HG02938 (cell line): ENCODE data around the gene POU2F2.
"Not testable (repeated sequence)": the region's sequence is repeated elsewhere in the genome, so short reads cannot be mapped to it uniquely, and the experiment has no call there.

Experiments used
- ATAC-seq: cut with Tn5 transposase; IDR thresholded peaks from one replicate; pipeline ENCODE4 v1.9.1; 2021; ENCODE audit warnings: mild to moderate bottlenecking, moderate library complexity; ENCODE audit not compliant: unreplicated experiment

The POU2F2 gene

DNA sequence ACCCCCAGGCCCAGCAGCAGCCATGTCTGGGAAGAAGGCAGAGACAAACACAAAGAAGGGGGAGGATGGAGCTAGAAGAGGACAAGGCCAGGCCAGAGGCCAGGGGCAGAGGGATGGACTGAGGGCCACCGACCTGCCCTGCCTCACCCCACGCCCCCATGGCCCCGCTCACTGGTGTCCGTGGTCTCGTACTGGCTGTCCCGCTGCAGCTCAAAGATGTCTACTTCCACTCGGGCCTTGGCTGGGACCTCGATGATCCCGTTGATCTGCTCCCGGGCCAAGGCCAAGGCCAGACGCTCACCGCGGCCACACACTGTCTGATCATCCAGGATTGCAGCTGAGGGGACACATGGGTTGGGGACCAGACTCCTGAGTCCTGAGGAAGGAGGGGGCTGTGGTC is 67.2 kb downstream of the POU2F2 start:
- ATAC-seq, result no peak

DNA sequence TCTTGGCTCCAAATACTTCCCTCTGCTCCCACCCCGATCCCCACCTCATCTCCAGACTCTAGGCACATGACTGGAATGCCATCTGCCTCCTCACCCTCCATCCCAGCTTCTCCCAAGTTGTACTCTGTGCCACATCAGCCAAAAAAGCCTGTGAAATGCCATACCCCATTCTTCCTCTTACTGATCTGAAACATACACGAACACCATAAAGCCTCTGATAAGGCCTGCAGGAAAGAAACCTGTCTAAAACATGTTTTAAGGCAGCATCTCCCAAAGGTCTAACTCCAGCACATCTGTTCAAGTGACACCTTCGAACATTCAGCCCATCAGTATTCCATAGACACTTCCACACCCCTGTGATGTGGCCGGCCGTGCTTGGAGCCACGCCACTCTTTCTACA is 67.8 kb downstream of the POU2F2 start:
- ATAC-seq, result no peak

DNA sequence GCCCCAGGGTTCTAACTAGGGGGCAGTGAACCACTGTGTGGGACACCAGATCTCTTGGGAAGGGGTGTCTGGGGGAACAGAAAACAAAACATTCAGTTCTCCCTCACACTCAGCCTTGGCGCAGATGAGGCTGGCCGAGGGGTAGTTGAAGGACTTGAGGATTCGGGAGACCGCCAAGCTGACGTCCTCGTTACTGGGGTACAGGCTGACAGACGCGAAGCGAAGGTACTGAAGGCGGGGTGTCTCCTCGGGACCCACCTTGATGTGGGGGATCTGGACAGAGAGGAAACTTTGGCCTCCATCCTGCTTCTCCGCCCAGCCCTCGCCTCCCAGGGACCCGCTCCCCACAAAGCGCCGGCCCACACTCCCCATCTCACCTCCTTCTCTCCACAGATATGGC is 69.9 kb downstream of the POU2F2 start:
- ATAC-seq, result no peak

DNA sequence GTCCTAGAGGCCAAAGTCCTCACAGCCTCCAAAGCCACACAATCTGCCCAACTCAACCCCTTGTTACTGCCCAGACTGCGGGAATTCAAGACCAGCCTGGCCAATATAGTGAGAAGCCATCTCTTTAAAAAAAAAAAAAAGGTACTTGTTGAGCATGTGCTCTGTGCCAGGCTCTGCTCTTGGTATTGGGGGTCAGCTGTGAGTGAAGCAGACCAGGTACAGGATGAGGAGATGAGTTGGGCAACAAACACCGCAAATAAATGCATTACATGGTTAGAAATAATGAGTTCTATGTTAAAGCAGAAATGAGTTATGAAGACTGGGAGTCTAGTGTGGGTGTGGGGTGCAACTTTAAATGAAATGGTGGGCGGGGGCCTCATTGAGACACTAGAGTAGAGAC is 72.1 kb downstream of the POU2F2 start:
- ATAC-seq, result no peak

DNA sequence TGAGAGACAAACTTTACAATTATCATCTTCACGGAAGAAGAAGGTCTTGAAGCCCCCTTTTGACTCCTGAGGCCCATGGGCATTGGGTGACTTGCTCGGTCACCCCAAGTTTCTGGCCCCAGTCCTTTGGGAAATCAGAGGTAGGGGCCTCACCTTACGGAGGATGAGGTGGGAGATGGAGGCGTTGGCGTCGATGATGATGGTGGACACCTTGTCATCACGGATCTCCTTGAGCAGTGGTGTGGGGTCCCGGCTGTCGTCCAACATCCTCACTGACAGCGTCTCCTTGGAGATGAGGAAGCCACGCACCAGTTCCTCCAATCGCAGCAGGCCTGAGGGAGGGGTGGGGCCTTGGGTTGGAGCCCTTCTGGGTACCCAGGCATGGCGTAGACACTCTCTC is 73.0 kb downstream of the POU2F2 start:
- no peak for ATAC-seq

DNA sequence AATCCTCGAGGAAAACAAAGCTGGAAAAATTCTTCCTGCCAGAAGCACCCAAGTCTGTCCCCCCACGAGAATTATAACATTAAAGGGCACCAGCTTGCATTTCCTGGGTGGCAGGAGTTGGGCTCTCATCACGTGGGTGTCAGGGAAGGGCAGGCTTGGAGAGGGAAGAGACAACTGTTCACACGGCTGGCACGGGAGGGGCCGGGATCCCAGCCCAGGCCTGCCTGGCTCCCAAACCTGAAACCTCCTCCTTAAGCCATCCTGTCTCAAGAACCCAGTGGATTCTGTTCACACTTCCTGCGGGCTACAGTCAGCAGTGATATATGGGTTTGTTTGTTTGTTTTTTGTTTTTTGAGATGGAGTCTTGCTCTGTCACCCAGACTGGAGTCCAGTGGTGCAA is 74.4 kb downstream of the POU2F2 start:
- ATAC-seq, result no peak

DNA sequence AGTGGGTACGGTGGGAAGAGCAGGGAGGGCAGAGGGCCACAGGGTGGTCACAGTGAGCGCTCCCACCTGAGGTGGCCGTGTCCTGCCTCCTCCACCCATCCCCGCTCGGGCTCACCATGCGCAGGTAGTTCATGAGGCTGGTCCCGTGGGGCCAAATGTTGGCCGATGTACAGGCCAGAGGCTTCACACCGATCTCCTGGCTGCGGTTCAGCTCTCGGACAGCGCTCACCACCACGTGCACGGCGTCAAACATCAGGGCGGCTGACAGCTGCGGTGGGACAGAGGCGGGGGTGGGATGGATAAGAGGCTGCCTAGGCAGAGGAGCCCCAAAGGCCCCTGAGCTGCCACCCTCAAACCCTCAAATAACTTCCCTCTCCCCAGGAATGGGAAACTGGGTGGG is 78.0 kb downstream of the POU2F2 start:
- ATAC-seq, result no peak

DNA sequence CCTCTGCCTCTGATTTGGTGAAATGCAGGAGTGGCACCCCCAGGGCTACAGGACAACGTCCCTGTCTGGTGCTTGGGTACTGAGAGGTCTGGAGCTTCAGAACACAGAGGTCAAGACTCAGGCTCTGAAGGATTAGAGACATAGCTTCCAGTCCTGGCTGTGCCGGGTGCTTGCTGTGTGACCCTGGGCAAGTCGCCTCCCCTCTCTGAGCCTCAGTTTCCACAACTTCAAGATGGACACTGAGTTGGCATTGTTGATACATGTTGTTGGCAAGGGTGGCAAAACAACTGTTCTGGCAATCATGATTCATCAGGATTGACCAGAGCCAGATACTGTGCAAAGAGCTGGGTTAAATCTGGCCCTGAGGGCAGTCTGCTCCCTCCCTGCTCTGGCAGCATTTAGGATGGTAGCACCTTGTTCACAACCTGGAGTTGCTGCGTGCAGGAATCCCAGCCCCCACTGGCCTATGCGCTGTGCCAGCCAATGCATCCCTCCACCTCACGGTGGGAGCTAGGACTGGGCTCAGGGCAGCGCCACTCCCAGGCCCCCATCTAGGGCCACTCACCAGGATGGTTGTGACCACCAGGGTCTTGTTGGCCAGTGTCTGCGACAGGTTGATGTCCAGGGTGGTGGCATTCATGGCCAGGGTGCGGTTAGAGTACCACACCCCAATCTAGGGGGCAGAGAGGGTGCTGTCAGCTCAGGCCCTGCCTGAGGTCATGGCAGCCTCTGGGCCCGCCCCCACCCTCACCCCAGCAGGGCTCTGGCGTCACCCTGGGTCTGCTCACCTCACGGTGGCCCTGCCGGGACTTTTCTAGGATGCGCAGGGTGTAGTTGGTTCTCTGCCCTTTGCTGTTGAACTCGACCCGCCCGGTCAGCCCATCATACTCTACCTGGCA is 79.0 kb downstream of the POU2F2 start:
- no peak for ATAC-seq

DNA sequence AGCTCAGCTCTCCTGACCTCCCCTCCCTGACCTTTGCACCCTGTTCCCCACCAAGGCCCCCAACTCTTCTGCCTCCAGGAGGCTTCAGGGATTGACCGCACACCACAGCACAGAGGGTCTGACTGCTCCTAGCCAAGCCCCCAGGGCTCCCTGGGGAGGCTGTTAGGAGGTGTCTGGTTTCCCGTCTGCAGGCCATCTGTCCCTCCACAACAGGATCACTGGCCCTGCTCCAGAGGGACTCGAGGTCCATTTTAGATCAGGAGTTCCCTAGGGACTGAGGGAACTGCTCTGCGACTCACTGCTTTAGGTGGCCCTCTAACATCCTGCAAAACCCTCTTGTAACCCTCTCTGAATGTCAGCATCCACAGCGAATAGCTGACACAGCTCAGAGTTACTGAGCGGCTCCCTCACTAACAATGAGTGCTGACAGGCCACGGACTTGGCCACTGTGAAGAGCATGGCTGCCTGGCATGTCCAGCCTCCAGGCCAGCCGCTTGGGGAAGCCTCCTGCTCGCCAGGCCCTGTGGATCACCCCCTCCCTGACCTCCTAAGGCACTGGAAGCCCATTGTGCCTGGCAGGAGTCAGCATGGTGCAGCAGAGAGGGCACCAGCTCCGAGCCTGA is 79.9 kb downstream of the POU2F2 start:
- no peak for ATAC-seq

DNA sequence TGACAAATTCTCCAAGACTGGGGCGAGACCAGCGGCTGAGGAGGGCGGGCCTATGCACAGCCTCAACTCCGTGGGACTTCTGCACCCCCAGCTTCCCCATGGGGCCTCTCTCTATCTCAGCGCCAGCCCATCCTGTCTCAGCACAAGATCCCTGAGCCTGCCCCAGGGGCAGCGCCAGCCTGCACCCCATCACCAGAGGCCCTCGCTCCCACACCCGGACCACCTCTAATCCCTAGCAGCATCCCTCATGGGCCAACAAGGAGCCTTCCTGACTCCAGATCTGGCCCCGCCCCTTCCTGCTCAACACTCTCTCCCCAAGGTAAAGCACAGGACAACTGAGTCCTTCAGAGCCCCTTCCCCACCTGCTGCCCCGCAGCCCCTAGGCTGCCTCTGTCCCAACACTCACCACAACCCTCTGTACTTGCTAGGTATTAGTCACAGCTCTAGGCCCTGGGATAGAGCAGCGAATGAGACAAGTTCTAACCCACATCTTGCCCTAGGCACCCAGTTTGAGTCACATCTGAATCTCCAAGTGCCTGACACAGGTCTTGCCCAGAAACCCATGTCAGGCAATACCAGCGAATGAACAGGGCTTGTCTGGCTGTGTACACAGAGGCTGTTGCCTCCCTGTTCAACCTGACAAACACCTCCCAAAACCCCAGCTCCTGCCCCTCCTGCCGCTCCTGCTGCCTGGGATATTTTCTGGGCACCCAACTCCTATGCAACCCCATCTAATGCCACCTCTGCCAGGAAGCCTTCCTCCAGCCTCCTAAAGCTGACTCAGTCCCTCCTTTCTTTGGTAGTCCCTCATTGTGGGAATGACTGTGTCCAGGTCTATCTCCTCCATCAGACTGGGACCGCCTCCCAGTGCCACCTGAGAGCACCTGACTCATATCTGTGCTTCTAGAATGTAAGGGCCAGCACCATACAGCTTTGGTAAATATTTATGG is 80.8 kb downstream of the POU2F2 start:
- ATAC-seq, result no peak

DNA sequence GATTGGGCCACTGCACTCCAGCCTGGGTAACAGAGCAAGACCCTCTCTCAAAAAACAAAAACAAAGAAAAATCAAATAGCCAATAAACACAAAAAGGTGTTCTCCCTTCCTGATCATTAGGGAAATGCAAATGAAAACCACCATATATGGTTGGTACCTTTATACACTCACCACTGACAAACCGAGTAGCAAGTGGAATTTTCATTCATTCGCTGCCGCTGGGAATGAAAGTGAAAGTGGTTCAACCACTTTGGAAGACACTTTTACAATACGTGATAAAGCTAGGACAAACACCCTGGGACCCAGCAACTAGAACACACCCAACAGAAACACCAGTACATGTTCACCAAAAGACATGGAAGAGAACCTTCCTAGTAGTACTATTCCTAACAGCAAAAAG is 83.3 kb downstream of the POU2F2 start:
- no peak for ATAC-seq

DNA sequence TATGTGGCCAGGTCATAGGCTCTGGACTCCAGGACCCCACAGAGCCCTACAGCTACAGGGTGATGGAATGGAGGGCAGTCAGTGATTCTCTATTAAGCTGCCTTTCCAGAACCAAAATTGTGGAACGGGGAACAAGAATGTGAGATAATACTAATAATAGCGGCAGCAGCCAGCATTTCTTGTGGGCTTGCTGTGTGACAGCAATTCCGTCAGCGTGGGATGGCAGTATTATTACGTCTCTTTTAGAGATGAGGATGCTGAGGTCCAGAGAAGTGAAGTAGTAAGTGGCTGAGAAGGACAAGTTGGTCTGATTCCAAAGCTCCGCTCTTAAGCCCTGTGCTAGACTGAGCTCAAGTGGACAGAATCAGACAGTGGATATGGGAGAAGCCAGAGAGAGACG is 86.7 kb downstream of the POU2F2 start:
- ATAC-seq, result no peak

DNA sequence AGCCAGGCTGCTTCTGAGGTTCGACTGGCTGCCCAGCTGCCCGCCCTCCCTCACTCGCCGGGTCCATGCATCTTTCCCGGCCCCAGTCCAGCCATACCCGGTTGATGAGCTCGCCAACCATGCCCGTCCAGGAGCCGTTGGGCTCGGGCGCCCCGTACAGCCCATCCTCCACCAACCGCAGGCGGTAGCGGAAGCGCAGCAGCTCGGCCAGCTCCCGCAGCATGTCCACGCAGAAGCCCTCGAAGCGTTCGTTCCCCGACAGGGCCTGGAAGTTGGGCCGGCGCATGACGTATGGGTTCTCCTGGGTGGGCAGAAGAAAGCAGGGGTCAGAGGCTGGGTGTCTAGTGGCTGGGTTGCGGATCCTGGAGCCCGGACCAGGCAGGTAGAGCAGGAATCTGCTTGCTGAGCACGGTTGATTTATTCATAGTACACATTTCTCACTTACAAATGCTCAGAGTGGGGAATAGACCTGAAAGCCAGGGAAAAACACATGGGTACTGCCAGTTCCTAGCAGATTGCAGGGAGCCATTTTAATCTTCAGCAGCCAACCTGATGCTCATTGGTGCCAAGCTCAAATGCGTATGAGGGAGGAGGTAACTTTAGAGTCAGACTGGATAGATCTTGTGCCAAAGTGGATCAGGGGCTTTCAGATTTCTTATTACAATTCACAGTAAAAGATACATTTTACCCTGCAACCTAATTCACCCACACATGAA is 89.6 kb downstream of the POU2F2 start:
- no peak for ATAC-seq

DNA sequence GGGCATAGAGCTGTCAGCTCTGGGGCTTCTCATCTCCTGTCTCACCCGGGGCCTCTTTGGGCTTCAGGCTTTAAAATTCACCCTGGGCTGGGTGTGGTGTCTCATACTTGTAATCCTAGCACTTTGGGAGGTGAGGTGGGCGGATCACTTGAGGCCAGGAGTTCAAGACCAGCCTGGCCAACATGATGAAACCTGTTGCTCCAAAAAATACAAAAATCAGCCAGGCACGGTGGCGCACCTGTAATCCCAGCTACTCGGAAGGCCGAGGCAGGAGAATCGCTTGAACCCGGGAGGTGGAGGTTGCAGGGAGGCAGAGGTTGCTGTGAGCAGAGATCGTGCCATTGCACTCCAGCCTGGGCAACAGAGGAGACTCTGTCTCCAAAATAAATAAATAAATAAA is 91.8 kb downstream of the POU2F2 start:
- ATAC-seq, result not testable (repeated sequence)

DNA sequence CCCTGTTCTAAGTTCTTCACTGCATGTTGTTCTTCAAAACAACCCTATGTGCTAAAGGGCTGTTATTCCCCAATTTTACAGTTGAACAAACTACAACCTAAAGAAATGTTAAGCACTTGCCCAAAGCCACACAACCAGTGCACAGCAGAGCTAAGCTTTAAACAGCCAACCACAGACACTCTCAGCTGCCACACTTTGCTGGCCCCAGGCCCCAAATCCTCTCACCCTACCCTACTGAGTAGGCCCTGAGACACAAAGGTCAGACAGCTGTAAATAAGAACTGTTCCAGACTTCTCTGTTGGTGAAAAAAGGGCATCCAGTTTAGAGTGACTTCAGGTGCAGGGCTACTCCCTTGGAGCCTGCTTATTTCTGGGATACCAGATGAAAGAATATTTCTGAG is 92.2 kb downstream of the POU2F2 start:
- ATAC-seq, result no peak

DNA sequence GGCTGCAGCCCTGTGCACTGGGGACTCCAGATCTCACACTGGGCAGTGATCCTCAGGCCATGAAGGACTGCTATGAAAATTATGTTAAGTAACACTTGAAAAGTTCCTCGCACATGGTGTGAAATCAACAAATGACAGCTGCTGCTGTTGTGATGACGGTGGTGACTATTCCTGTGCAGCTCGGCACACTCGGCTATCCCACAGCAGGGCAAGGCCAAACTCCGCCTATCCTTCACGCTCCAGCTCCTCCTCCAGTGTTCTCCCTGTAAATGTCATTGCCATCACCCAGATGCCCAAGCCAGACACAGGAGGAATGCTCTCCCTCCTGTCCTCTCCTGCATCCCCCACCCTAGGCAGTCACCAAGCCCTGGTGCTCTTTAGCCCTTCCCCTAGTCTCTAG is 93.6 kb downstream of the POU2F2 start:
- no peak for ATAC-seq

DNA sequence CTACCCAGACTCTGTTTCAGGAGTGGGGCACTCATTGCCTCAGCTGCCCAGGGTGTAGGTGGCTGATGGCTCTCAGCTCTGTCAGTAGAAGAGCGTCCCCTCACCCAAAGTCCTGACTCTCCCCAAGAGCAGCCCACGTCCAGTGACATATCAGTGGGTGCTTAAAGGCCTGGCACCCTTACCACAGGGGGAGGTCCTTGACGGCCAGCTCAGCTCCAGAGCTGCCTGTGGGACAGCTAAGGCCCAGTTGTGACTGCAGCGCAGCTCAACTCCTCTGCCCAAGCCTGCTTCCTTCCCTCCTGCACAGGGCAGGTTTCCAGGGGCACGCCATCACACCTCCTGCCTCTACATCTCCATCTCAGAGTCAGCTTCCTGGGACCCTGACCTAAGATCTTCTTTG is 94.6 kb downstream of the POU2F2 start:
- ATAC-seq, result no peak
